ENCODE data around the gene PPFIA4.
"Not testable (repeated sequence)": the region's sequence is repeated elsewhere in the genome, so short reads cannot be mapped to it uniquely, and the experiment has no call there.

Gene PPFIA4

DNA sequence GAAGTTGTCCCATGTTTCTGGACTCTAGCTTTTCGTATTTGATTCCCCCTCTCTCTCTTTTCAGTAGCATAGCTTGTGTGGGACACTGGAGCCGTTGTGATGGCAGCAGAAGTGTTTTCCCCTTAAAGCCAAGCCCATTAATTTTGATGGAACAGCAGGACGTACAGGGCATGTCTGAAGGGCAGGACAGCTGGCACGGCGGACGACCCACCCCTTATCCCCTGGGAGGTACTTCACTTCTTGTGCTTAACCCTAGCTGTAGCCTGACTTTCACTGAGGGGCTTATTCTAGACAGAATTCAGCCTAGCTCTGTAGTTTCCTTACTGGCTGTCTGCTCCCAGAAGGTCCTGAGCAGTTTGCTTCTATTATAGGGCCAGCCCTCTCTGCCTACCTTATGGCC, 8.6 kb upstream of the PPFIA4 start:
- no peak for DNase-seq

- DNase-seq = not testable (repeated sequence)
Observed at GRCh38 chr1:203022855-203023254, 3.4 kb upstream of the PPFIA4 start.

GRCh38 chr1:203025686-203026030, 633 bp upstream of the PPFIA4 start:
- DNase-seq = no peak

- DNase-seq = no peak
Observed at GRCh38 chr1:203026666-203027663, 674 bp downstream of the PPFIA4 start.

- no peak for DNase-seq
Observed at GRCh38 chr1:203028067-203028783, 1.9 kb downstream of the PPFIA4 start.

DNA sequence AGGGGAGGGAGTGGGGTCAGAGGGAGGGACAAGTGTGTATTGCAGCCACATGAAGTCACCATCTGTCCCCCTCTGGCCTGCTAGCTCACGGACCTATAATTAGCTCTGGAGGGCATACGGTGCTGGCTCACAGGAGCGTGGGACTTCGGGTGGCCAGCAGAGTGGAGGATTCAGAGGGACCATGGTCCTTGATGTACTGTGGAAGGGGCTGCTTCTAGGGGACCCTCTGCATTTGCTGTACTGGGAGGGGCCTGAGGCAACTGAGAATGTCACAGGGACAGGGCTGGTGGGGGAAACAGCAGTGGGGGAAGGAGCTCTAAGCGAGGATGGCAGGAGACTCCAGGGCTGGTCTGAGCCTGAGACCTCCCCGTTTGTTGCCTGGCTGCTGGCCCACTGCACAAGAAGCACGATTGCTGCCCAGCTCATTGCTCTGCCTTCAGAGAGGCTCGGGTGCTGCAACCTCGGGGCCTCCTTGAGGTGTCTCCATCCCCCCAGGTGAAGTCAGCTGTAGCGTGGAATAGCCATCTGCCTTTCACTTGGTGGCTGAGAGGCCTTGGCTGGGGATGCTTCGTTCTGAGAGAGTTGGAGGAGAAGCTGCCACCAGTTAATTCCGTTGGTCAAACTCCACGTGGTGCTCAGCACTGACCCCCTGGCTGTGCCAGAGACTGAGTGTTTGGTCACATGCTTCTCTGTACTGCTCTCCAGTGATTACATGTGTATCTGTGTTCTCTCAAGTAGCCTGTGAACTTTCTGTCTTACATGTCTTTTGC, 2.7 kb downstream of the PPFIA4 start:
- DNase-seq = no peak

DNA sequence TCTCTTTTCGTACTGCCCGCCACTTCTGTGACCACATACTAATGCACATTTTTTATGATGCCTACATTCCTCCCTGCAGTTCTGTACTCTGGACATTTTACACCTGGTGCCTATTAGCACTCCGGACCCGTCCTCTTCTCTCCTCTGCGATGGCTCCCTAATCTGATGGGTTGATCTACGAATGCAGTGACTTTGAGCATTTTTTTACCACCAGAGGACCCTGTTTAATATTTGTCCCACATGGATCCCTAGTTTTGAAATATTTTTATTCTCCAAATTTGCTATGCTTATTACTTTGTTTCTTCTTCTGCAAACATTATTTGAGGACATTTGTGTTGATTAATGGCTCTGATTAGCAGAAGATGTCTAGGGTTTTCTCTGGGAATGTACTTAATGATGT, 5.2 kb downstream of the PPFIA4 start:
- DNase-seq = no peak

GRCh38 chr1:203033287-203033686, 7.0 kb downstream of the PPFIA4 start:
- DNase-seq = no peak

GRCh38 chr1:203033917-203034316, 7.6 kb downstream of the PPFIA4 start:
- DNase-seq = no peak

DNA sequence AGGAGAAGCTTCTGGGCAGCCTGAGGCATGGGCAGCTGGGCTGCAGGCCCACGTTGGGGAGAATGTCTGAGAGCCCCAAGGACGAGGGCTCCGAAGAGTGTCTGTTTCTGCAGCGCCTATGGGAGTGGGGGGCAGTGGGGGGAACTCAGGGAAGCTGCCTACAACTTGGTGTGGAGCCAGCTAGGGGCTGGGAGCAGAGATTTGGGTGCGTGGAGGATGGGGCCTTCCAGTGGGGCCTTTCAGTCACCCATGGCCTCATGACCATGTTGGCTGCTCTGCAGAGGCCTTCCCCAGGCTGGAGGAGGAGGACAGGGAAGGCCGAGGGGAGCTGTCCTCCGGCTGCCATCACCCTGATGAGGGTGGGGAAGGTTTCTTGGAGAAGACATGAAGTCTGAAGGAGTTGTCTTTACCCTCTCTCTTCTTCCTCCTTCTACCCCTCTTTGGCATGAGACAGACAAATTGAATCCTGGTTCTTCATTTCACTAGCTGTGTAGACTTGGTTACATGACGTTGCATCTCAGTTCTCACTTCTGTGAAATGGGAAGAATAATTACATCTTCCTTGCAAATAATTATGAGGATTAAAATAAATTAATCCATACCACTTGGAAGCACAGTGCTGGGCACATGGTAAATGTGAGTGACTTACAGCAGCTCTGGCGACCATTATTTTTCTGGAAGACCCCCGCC, 8.3 kb downstream of the PPFIA4 start:
- no peak for DNase-seq

GRCh38 chr1:203035111-203036000, 9.1 kb downstream of the PPFIA4 start:
- no peak for DNase-seq

DNA sequence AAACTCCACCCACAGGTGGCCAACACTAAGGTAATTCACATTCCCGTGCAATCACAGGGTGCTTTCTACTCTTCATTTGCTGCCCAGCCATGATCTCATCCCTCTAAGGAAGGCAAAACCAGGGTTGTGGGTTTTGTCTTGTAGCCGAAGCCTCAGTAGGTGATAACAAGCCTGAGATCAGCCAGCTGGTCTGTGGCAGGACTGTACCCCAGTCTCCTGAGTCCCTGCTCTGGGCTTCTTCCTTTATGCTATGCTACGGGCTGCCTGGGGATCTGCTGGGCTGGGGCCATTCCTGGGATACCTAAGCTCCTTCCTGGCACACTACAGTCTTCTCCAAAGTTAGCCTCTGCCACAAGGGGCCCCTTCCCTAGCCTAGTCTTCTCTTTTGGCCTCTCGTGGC, 9.8 kb downstream of the PPFIA4 start:
- DNase-seq = no peak

DNA sequence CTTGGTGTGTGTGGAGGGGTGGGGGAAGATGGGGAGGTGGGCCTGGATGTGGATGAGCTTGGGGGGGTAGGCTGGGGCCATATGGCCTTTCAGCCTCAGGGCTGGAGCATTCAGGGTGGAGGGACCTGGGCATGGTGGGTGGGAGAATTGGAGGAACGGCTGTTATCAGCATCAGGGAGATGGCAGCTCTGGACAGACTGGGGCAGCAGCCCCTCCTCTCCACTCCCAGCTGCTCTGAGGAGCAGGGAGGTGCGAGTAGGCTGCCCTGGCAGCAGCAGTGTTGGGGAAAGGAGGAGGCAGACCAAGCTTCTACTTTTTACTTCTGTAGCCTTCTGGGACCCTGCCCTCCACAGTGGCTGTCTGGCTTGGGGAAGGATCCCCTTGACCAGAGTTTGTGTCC, 10.2 kb downstream of the PPFIA4 start:
- no peak for DNase-seq

DNA sequence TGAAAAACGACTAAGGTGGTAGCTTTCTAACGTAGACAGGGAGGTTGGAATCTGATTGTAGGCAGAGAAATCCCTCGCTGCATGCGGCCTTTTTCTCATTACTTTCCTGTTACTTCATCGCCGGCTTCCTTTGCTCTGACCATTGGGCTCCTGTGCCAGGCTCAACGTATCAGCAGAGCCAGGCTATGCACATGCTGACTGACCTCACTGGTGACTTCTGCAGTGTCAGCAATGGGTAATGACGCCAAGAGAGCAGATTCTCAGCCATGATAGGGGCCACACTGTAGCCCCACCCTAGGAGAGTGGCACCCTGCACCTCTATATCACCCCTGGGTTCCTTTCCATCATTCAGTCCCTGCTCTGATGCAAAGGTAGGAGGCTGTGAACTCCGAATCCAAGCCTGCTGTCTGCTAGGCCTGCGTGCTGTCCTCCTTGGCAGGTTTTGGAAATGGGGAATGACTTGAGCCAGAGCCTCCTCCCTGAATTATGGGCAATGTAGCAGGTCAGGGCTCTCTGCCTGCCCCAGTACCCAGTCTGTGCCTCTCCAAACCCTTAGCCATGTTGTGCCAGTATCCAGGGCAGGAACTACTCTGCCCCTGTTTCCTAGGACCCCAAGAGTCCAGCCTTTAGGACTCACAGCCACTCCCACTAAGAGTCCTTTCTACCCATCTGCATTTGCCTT, 11.4 kb downstream of the PPFIA4 start:
- DNase-seq = no peak

DNA sequence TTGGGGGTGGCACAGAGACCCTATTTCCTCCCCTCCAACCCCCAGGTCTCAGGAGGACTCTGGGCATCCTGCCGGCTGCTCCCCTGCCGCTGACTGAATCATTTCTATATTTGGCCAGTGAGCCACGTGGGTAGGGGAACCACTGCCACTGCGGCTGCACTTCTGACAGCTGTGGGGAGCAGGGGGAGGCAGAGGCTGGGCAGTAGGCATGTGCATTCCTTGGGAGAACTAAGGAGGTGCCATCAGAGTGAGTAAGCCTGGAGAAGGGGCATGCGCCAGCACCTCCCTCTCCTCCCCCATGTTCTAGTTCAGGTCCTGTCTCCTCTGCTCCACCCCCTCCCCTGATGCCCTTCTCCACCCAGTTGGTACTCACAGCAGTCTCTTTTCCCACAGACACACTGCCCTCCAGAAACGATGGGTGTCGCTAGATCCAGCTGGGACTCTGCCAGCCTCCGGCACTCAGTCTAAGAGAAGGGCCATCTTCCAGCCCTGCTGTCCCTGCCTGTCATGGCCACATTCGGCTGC, 12.0 kb downstream of the PPFIA4 start:
- no peak for DNase-seq

DNA sequence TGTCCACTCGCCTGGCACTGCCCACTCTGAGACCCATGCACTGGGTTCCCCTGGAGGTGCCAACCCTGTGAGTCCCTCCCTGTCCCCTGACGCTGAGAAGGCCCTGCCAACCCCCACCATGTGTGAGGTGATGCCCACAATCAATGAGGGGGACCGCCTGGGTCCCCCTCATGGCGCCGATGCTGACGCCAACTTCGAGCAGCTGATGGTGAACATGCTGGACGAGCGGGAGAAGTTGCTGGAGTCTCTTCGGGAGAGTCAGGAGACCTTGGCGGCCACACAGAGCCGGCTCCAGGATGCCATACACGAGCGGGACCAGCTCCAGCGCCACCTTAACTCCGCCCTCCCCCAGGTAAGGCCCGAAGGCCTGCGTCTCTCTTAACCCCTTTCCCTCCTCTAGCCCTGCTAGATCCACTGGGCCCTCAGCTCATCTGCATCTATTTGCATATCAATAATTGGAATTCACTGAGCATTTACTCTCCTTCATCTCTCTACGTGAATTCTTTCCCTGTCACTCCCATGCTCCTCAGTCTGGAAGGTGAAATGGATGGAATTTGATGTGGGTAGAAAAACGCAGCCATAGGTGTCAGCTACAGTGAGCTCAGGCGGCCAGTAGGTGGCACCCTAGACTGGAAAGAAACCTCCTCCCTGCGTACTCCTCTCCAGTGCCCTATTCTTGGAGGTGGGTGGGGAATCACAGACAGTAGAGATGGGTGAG, 12.8 kb downstream of the PPFIA4 start:
- DNase-seq = peak; percentile 73

DNA sequence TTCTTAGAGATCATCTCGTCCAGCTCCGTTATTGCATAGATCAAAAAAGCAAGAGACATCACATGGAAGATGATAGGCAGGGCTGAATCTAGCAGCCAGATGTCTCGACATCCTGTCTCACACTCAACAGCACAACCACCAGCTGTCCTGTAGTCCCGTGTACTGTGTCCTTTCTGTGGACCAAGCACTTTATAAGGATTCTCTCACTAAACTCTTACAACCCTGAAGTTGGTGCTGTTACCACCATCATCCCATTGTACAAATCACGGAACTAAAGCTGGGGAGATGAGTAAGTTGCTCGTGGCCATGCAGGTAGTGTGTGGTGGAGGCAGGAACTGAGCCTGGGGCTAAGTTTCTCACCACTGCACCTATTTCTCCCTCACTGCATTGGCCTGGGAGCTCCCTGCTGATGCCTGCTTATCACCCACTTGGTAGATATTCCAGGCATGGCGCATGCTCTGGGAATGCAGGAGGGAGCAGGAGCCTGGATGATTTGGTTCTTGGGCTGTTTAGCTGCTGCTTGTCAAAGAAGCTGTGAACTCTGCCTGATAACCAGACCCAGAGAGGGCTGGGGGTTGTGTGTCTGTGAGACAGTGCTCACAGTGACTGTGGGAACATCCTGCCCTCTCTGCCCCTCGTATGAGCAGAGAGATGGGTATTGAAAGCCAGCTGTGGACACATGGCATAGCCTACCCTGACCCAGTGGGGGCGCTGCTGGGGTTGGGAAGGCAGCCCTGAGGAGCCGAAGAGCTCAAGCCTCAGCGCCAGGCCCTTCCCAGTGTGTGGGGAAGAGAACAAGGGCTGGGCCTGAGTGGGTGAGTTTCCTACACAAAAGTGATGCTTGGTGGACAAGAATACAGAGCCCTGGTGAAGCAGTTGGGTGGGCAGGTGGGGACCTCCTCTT, 13.6 kb downstream of the PPFIA4 start:
- no peak for DNase-seq

DNA sequence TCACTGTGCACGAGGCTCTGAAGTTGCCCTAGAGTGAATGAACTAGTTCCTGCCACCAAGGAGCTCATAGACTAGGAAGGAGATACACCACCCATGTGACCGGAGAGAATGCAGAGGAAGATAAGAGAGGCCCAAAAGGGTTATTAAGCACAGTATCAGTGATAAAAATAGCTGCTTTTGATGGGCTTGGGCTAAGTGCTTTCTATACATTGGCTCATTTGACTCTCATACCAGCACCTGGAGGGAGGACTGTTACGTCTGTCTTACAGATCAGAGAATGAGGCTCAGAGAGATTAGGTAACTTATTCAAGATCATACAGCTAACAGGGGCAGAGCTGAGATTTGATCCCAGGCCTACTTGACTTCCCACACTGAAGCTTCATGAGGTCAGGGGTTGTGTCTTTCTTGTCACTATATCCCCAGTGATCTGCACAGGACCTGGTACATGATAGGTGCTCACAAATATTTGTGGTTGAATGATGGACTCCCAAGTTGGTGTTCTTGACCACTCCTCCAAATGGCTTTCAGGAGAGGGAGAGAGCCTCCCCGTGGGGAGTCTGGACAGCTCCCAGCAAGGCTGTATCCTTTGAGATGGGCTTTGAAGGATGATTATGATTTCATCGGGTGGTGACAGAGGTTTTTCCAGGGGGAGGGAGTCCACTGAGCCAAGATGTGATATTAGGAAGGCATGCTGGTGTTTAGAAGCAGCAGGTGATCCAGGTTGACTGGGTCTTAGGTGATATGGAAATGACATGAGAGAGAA, 14.4 kb downstream of the PPFIA4 start:
- DNase-seq = no peak
